D341Med (cell line): ENCODE measurements around the gene ZMYND12.
A peak's percentile ranks its signal among the peaks of the same experiment; 100 is the strongest.
"Not testable (repeated sequence)": the region's sequence is repeated elsewhere in the genome, so short reads cannot be mapped to it uniquely, and the experiment has no call there.

Experiments used
- DNase-seq: peaks from one replicate; pipeline ENCODE4 v3.0.0; 2012; ENCODE audit warnings: low spot score

Gene ZMYND12, protein sequence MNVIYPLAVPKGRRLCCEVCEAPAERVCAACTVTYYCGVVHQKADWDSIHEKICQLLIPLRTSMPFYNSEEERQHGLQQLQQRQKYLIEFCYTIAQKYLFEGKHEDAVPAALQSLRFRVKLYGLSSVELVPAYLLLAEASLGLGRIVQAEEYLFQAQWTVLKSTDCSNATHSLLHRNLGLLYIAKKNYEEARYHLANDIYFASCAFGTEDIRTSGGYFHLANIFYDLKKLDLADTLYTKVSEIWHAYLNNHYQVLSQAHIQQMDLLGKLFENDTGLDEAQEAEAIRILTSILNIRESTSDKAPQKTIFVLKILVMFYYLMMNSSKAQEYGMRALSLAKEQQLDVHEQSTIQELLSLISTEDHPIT

GRCh38 chr1:42456010-42456753, at the start of gene ZMYND12, which contains the start of gene PPCS:
TSS of gene ZMYND12 (minus strand) at chr1:42456022. CDS start at chr1:42455997, 25 bp downstream.
TSS of gene PPCS (plus strand) at chr1:42456543. CDS start at chr1:42456566, 23 bp downstream.
- peak; percentile 91 for DNase-seq

GRCh38 chr1:42504535-42505128, 48.8 kb upstream of the ZMYND12 start:
- no peak for DNase-seq

DNA sequence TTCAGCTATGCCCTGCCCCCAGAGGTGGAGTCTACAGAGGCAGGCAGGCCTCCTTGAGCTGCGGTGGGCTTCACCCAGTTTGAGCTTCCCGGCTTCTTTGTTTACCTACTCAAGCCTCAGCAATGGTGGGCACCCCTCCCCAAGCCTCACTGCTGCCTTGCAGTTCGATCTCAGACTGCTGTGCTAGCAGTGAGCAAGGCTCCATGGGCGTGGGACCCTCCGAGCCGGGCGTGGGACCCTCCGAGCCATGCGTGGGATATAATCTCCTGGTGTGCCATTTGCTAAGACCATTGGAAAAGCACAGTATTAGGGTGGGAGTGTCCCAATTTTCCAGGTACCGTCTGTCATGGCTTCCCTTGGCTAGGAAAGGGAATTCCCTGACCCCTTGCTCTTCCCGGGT, 46.2 kb upstream of the ZMYND12 start:
- not testable (repeated sequence) for DNase-seq

DNA sequence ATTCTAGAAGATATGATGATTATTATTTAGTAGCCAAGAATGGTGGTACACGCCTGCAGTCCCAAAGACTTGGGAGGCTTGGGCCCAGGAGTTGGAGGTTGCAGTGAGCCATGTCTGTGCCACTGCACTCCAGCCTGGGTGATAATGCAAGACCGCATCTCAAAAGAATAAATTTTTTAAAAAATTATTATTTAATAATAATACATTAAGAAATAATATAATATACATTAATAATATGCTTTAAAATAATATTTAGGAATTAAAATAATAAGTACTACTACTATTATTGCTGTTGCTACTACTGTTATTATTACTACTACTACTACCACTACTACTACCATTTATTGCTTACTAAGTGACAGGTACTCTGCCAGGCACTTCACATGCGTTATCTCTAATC, 34.4 kb upstream of the ZMYND12 start:
- no peak for DNase-seq

DNA sequence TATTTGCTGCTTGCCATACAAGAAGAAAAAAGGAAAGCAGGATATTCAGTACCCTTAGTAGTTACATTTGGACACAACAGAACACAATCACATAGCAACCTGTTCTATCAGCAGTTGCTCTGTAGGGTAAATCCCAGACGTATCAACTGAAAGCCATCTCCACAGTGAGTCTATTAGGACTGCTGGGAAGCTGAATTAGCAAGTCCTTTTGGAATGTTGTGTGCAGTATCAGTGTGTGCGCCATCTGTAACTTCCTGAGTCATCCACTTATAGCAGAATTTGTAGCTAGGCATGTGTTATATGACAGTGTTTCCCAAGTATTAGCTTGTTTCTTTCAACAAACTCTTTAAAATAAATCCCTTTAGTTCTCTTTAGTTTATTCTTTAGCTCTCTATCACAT, 28.6 kb upstream of the ZMYND12 start:
- DNase-seq = no peak

- no peak for DNase-seq
Observed at GRCh38 chr1:42482635-42483153, 26.9 kb upstream of the ZMYND12 start.

- DNase-seq = no peak
Observed at GRCh38 chr1:42480921-42481320, 25.1 kb upstream of the ZMYND12 start.

DNA sequence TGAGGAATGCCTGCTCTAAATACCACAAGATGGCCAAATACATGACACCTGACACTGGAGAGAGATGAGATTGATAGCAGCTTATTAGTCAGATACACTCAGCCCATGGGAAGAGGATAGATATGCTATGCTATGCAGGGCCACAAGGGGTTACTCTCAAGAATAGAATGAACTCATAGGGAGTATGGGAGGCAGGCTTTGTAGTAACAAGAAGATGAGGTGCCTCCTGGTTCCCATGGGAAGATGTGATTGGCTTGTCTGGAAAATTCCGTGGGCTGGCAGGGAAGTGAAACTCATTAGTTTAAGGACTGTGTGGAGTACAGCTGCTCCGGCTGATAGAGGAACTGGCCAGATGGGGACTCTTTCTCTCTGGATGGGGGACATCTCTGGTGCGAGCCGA, 23.8 kb upstream of the ZMYND12 start:
- DNase-seq = peak; percentile 47

- no peak for DNase-seq
Observed at GRCh38 chr1:42477775-42478174, 22.0 kb upstream of the ZMYND12 start.

DNA sequence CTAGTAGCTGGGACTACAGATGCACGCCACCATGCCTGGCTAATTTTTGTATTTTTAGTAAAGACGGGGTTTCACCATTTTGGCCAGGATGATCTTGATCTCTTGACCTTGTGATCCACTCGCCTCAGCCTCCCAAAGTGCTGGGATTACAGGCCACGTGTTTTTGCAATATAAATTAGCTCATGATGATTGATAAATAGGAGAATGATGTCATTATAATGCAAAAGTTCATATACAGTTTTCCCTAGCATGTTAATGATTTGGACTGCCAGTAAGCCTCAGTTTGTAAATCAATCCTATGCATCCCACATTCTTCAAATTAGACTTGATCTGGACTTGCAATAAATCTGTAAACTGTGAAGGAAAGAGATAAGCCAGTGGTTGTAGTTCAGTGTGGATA, 21.5 kb upstream of the ZMYND12 start:
- not testable (repeated sequence) for DNase-seq

DNA sequence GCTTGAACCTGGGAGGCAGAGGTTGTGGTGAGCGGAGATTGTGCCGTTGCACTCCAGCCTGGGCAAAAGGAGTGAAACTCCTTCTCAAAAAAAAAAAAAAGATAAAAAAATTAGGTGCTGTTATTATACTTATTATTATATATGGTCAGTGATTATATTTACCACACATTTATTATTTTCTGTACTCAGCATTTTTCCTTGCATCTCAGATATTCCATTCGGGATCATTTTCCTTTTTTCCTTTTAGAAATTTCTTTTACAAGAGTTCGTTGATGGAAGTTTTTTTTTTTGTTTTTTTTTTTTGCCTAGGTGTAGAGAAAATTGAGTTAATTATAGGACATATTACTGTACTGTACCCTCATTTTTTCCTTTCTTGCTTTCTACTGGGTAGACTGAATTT, 20.8 kb upstream of the ZMYND12 start:
- no peak for DNase-seq

DNA sequence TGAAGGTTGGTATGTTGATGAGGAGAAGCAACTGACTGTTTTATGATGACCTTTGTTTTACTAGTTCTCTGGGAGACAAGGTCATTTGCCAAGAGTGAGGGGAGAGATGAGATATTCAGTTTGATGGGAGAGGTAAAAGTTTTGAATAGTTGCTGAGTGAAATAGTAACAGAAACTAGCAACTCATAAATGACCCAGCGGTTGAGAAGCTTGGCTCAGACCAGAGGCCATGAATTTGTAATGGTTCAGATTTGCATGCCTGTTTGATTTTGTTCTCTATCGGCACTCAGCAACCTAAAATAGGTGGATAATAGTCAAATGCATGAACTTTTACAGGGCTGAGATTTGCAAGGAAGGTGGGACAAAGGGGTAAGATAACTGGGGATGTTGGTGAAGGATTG, 13.9 kb upstream of the ZMYND12 start:
- DNase-seq = no peak

DNA sequence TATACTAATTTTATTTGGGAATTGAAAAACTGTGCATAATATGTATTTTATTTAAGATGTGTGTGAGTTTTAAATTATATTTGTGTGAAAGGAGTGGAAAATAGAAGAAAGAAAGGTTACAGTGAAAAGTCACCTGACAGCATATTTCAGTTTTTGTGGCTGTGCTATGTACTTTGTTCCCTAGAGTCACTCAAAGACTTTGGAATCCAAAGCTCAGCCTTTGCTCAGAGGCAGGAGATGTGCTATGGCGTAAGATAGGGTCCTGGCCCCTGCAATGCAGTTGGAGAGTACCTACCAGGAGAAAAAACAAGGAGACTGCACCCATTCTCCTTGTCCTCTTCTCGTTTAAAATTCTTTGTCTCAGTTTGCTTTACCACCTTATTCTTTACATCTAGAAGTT, 10.2 kb upstream of the ZMYND12 start:
- DNase-seq = no peak

- no peak for DNase-seq
Observed at GRCh38 chr1:42463921-42464320, 8.1 kb upstream of the ZMYND12 start.

DNA sequence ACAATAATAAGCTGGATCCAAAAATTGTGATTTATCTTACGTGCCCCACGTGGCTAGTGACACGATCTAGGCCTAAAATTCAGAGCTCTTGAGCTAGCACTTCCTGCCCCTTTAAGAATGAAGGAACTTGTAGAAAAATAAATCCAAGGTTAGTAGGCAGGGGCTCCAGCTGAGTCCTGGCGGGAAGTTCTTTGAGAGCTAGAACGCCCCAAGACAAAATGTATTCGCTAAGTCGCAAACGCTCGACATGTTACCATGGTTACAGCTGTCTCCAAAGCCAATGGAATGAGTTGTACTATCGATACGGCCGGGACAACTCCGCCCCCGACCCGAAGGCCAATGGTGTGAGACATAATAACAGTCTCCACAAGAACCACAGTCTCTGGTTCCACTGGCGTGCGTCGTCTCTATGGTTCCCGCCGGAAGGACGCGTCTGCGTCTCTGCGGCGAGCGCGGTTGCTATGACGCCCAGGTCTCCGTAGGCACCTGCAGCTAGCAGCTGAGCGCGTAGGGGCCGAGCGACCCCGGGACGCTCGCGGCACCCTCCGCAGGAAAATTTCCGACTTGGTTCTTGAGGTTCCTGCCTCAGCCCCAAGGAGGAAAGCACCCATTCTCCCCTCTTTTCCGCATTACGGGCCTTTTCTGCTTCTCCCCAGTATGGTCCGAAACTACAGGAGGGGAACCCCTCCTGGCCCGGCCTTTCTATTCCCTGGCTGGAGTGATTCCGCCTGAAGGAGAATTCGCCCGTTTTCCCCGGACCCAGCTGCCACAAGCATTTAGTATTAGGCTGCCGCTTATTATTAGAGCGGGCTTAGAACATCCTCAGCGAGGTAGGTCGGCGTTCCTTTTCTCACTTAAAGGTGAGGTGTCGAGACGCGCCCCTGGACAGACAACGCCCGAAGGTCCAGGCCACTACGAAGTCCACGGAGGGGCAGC, 7.3 kb upstream of the ZMYND12 start, which contains the start of gene CCDC30:
Gene CCDC30 (plus strand): TSS at position 459 of the 936 bp plus-strand sequence. CDS start 17,266 bp downstream, outside the sequence.
- peak; percentile 95 for DNase-seq

- DNase-seq = no peak
Observed at GRCh38 chr1:42461196-42461595, 5.4 kb upstream of the ZMYND12 start.

DNA sequence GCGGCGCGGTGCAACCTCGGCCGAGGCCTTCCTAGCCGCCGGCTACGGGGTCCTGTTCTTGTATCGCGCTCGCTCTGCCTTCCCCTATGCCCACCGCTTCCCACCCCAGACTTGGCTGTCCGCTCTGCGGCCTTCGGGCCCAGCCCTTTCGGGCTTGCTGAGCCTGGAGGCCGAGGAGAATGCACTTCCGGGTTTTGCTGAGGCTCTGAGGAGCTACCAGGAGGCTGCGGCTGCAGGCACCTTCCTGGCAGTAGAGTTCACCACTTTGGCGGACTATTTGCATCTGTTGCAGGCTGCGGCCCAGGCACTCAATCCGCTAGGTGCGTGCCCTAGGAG, 900 bp upstream of the ZMYND12 start:
- DNase-seq = no peak

DNA sequence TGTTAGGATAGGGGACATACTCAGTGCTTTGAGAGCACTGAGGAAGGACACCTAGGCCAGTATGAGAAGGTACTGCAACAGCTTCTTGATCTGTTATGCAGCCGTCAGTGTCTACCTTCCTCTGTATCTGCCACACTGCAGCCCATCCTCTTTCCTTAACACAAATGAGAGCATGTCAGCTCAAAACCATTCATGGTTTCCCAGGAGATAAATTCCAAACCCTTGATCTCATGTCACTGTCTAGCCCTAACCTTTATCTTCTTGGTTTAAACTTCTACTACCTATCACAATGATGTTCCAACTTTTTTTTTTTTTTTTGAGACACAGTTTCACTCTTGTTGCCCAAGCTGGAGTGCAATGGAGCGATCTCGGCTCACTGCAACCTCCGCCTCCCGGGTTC, 1.4 kb downstream of the ZMYND12 start:
- no peak for DNase-seq

DNA sequence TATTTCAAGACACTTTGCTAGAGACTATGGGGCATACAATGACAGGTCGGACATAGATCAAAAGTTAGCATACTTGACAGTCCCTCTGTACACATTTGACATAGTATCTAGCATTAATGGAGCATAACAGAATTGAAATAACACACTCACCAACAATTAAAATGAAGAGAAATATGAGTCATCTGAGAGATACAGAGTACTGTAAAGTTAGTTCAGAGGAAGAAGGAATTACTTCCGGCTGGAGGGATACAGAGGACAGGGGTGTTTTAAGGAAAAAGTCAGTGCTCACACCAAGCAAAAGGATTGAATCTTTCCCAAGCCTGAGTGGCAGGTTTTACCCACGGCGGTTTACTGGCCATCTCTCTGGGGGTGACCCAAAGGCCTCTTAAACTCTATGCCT, 2.4 kb downstream of the ZMYND12 start:
- DNase-seq = no peak

GRCh38 chr1:42450061-42450460, 5.8 kb downstream of the ZMYND12 start:
- DNase-seq = no peak

DNA sequence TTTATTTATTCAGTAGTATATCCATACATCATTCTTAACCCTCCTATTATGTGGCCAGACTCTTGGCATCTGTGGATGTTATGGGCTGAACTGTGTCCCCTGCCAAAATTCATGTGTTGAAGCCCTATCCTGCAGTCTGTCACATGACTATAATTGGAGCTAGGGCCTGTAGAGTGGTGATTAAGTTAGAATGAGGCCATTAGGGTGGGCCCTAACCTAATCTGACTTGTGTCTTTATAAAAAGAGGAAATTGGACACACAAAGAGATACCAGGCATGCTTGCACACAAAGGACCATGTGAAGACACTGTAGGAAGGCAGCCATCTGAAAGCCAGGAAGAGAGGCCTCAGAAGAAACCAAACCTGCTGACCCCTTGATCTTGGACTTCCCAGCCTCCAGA, 6.6 kb downstream of the ZMYND12 start:
- DNase-seq = no peak

GRCh38 chr1:42442662-42443061, 13.2 kb downstream of the ZMYND12 start:
- DNase-seq = no peak
